GM10266 (cell line): Measurements from ENCODE around the gene GIPC1.
A peak's percentile ranks its signal among the peaks of the same experiment; 100 is the strongest.

Experiments
- DNase-seq: peaks from one replicate; pipeline ENCODE4 v3.0.0; 2012; ENCODE audit errors: extremely low spot score
- TF ChIP-seq, protein P1 (sequence below): IDR thresholded peaks from 2 replicates; pipeline ENCODE4 v1.5.1; 2012; ENCODE audit warnings: mild to moderate bottlenecking, low read depth; ENCODE audit not compliant: control insufficient read depth, insufficient read depth; ENCODE audit errors: missing control alignments

GIPC1 gene

DNA sequence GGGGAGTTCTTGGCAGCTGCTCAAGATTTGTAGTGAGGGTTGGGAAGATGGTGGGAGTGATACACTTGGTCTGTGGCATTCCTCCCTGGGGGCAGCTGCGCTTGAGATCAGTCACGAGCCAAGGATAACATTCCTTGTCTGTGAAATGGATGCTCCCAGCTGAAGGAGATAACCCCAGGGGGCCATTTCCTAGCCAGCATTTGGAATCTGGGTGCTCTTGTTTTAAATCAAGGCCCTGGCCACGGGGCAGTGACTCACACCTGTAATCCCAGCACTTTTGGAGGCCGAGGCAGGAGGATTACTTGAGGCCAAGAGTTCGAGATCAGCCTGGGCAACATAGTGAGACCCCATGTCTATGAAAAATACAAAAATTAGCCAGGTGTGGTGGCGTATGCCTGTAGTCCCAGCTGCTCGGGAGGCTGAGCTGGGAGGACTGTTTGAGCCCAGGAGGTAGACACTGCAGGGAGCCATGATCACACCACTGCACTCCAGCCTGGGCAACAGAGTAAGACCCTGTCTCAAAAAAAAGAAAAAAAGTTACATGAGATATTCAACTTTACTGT is 58.3 kb downstream of the GIPC1 start:
- TF ChIP-seq, protein P1, sequence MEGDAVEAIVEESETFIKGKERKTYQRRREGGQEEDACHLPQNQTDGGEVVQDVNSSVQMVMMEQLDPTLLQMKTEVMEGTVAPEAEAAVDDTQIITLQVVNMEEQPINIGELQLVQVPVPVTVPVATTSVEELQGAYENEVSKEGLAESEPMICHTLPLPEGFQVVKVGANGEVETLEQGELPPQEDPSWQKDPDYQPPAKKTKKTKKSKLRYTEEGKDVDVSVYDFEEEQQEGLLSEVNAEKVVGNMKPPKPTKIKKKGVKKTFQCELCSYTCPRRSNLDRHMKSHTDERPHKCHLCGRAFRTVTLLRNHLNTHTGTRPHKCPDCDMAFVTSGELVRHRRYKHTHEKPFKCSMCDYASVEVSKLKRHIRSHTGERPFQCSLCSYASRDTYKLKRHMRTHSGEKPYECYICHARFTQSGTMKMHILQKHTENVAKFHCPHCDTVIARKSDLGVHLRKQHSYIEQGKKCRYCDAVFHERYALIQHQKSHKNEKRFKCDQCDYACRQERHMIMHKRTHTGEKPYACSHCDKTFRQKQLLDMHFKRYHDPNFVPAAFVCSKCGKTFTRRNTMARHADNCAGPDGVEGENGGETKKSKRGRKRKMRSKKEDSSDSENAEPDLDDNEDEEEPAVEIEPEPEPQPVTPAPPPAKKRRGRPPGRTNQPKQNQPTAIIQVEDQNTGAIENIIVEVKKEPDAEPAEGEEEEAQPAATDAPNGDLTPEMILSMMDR = no peak
- no peak for DNase-seq

DNA sequence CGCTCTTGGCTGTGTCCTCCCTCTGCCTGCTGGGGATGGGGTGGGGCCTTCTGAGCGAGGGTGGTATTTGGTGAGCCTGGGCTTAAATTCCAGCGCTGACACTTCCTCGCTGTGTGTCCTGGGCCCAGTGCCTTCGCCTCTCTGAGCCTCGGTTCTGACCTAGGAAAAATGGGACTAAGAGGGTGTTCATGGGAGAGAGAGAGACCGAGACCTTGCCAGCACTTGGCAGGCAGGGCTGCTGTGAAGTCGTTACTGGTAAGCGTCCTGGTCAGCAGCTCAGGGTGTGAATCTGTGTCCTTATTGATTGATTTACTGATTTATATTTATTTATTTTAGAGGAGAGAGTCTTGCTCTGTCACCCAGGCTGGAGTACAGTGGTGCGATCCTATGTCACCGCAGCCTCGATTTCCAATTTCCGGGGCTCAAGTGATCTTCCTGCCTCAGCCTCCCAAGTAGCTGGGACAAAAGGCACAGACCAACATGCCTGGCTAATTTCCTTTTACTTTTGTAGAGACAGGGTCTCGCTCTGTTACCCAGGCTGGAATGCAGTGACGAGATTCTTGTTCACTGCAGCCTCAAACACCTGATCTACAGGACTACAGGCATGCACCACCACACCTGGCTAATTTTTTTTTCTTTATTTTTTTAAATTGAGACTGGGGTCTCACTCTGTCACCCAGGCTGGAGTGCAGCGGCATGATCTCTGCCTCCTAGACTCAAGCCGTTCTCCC is 60.4 kb downstream of the GIPC1 start:
- TF ChIP-seq, protein P1 = no peak

GRCh38 chr19:14434543-14435319 is 61.2 kb downstream of the GIPC1 start:
- DNase-seq = peak; percentile 54
- TF ChIP-seq, protein P1 = no peak

More for the DNA sequence above, 60.4 kb downstream of the GIPC1 start:
- no peak for DNase-seq

- TF ChIP-seq, protein P1 = no peak
Measured at GRCh38 chr19:14433554-14434501, 62.1 kb downstream of the GIPC1 start.

GRCh38 chr19:14432791-14433553 is 63.0 kb downstream of the GIPC1 start, which contains the start of gene PKN1:
TSS of gene PKN1 (plus strand) at chr19:14433306. CDS start at chr19:14433522, 216 bp downstream.
- TF ChIP-seq, protein P1 = no peak
- DNase-seq = peak; percentile 92

More at GRCh38 chr19:14433554-14434501, 62.1 kb downstream of the GIPC1 start:
- DNase-seq = no peak

DNA sequence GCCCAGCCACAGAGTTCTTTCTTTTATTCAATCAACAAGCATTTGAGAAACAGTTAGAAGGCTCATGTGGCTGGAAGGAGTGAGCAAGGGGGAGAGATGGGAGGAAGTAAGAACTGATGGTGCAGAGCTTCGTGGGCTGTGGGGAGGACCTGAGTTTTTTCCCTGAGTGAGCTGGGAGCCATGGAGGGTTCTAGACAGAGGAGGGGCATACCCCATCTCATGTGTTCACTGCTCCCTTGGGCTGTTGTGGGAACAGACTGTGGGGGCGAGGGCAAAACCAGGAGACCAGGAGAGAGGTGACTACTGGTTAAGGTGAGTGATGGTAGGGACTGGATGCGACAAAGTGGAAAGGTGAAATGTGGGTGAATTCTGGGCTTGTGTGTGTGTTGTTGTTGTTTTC is 65.2 kb downstream of the GIPC1 start:
- no peak for DNase-seq
- TF ChIP-seq, protein P1 = no peak
